SK-N-MC (cell line): ENCODE data around the gene NT5DC4.

ENCODE experiments used
- DNase-seq: peaks from one replicate; pipeline ENCODE4 v3.0.0-alpha.2; 2011; ENCODE audit warnings: low read depth, low spot score
- H3K27ac ChIP-seq: fragments of 200-600 bp; sonication (generic); 2 replicates; pipeline ENCODE4 v1.5.1; 2016; ENCODE audit warnings: mixed run types
- H3K36me3 ChIP-seq: fragments of 200-600 bp; sonication (generic); 2 replicates; pipeline ENCODE4 v1.6.1; 2017; ENCODE audit warnings: antibody characterized with exemption, low read length, mixed read lengths; ENCODE audit not compliant: insufficient read depth
- H3K4me3 ChIP-seq: fragments of 200-600 bp; sonication (generic); 2 replicates; pipeline ENCODE4 v1.5.1; 2016
- H3K9ac ChIP-seq: fragments of 200-600 bp; sonication (generic); 2 replicates; pipeline ENCODE4 v1.8.0; 2017; ENCODE audit warnings: mixed run types, mixed read lengths; ENCODE audit not compliant: insufficient read length
- H3K9me3 ChIP-seq: fragments of 200-600 bp; sonication (generic); 2 replicates; pipeline ENCODE4 v1.6.1; 2017; ENCODE audit warnings: low read depth, mild to moderate bottlenecking, antibody characterized with exemption, low read length, moderate library complexity, mixed read lengths
- EZH2 ChIP-seq: fragments of 200-600 bp; sonication (generic); IDR thresholded peaks from one replicate; pipeline ENCODE4 v1.6.1; 2017; ENCODE audit warnings: antibody characterized with exemption
- FOXP2 ChIP-seq: optimal IDR thresholded peaks from 2 replicates; pipeline ENCODE3; 2011; ENCODE audit warnings: mild to moderate bottlenecking, moderate library complexity; ENCODE audit not compliant: insufficient read depth; ENCODE audit errors: extremely low read length, control extremely low read depth
- POLR2AphosphoS5 ChIP-seq: IDR thresholded peaks from 2 replicates; pipeline ENCODE4 v1.6.1; 2012; ENCODE audit warnings: mild to moderate bottlenecking, low read depth, low read length, borderline replicate concordance

The NT5DC4 gene

GRCh38 chr2:112730791-112731190 is 10.0 kb downstream of the NT5DC4 start:
- H3K36me3 ChIP-seq: no peaks in the 10 kb centered on the region
- TF ChIP-seq EZH2 (no peak), FOXP2 (no peak), POLR2AphosphoS5 (no peak)
- no peak overlapping the region for H3K27ac ChIP-seq
- no peak for DNase-seq
- no peaks in the 10 kb centered on the region for H3K9me3 ChIP-seq
- H3K9ac ChIP-seq: no peak overlapping the region
- H3K4me3 ChIP-seq: no peak overlapping the region

- H3K4me3 ChIP-seq: no peak overlapping the region
- no peak for DNase-seq
- no peak overlapping the region for H3K27ac ChIP-seq
- no peaks in the 10 kb centered on the region for H3K9me3 ChIP-seq
- H3K36me3 ChIP-seq: no peaks in the 10 kb centered on the region
- TF ChIP-seq POLR2AphosphoS5 (no peak), FOXP2 (no peak), EZH2 (no peak)
- H3K9ac ChIP-seq: no peak overlapping the region
These were observed 10.7 kb downstream of the NT5DC4 start for GRCh38 chr2:112731479-112731878.

GRCh38 chr2:112733456-112733855 is 12.6 kb downstream of the NT5DC4 start:
- H3K4me3 ChIP-seq: no peak overlapping the region
- H3K27ac ChIP-seq: no peak overlapping the region
- DNase-seq: no peak
- H3K9ac ChIP-seq: no peak overlapping the region
- H3K36me3 ChIP-seq: peaks cover 5% of the 10 kb centered on the region; the same call in 1 of the 2 replicates
- no peak for TF ChIP-seq EZH2
- TF ChIP-seq POLR2AphosphoS5: no peak
- no peak for TF ChIP-seq FOXP2
- no peaks in the 10 kb centered on the region for H3K9me3 ChIP-seq

- TF ChIP-seq FOXP2: no peak
- TF ChIP-seq POLR2AphosphoS5: no peak
- no peak for TF ChIP-seq EZH2
- DNase-seq: no peak
- Histone ChIP-seq H3K4me3 (no peak overlapping the region), H3K9ac (no peak overlapping the region), H3K36me3 (peaks cover 9% of the 10 kb centered on the region; the same call in 1 of the 2 replicates), H3K27ac (no peak overlapping the region), H3K9me3 (no peaks in the 10 kb centered on the region)
These were observed 13.1 kb downstream of the NT5DC4 start for GRCh38 chr2:112733871-112734270.

GRCh38 chr2:112737542-112738232 is 16.9 kb downstream of the NT5DC4 start:
- TF ChIP-seq FOXP2 (no peak), POLR2AphosphoS5 (no peak), EZH2 (no peak)
- no peak for DNase-seq
- Histone ChIP-seq H3K27ac (no peak overlapping the region), H3K9me3 (no peaks in the 10 kb centered on the region), H3K9ac (no peak overlapping the region), H3K36me3 (peaks cover 43% of the 10 kb centered on the region), H3K4me3 (no peak overlapping the region)

GRCh38 chr2:112740527-112740926 is 19.7 kb downstream of the NT5DC4 start:
- H3K27ac ChIP-seq: no peak overlapping the region
- no peaks in the 10 kb centered on the region for H3K9me3 ChIP-seq
- H3K9ac ChIP-seq: no peak overlapping the region
- H3K36me3 ChIP-seq: peaks cover 61% of the 10 kb centered on the region
- no peak for TF ChIP-seq EZH2
- TF ChIP-seq FOXP2: no peak
- no peak for TF ChIP-seq POLR2AphosphoS5
- H3K4me3 ChIP-seq: no peak overlapping the region
- no peak for DNase-seq

- H3K36me3 ChIP-seq: peaks cover 65% of the 10 kb centered on the region
- no peak overlapping the region for H3K27ac ChIP-seq
- H3K9me3 ChIP-seq: no peaks in the 10 kb centered on the region
These were observed 29.1 kb downstream of the NT5DC4 start for GRCh38 chr2:112749755-112750559.

GRCh38 chr2:112750560-112750843 is 29.7 kb downstream of the NT5DC4 start:
- no peak overlapping the region for H3K27ac ChIP-seq

More at GRCh38 chr2:112749755-112750559, 29.1 kb downstream of the NT5DC4 start:
- no peak for DNase-seq
- no peak for TF ChIP-seq FOXP2
- no peak overlapping the region for H3K4me3 ChIP-seq
- H3K9ac ChIP-seq: no peak overlapping the region

More at GRCh38 chr2:112750560-112750843, 29.7 kb downstream of the NT5DC4 start:
- no peak overlapping the region for H3K4me3 ChIP-seq
- H3K9ac ChIP-seq: no peak overlapping the region
- H3K9me3 ChIP-seq: no peaks in the 10 kb centered on the region
- H3K36me3 ChIP-seq: peaks cover 68% of the 10 kb centered on the region
- no peak for TF ChIP-seq EZH2
- no peak for TF ChIP-seq FOXP2
- TF ChIP-seq POLR2AphosphoS5: no peak
- DNase-seq: no peak
